ENCODE data around the gene XIST. TPM values are rescaled to one million over a fixed set of nuclear protein-coding genes. Genes with fewer than 3 reads are reported as not detected.

XIST gene
- total RNA-seq, 1 experiment from 2014 or later = 1.4 TPM

GRCh38 chrX:73859622-73860021 is 7.1 kb upstream of the XIST start:
- H2BK12ac ChIP-seq (ENCODE audit: insufficient read length, low read depth, low read length) = no peak overlapping the region
- no CpG with 5 or more reads among the region's 1 CpG for WGBS (ENCODE audit: extremely low coverage, insufficient read length, low lambda C conversion rate)
- H3K79me1 ChIP-seq (ENCODE audit: insufficient read depth, low read depth, low read length, poor library complexity, severe bottlenecking) = no peaks in the 10 kb centered on the region
- no peaks in the 10 kb centered on the region; the same call in 1 of the 2 replicates for H3K4me1 ChIP-seq (ENCODE audit: insufficient read depth, low read length)
- no peaks in the 10 kb centered on the region for H4K20me1 ChIP-seq (ENCODE audit: control insufficient read depth, insufficient read depth, insufficient read length)
- no peak overlapping the region for H3K27ac Mint-ChIP-seq
- no peak for TF ChIP-seq CTCF (conservative IDR thresholded peaks at IDR 0.05)
- H2BK120ac ChIP-seq (ENCODE audit: low read depth, low read length, poor library complexity, severe bottlenecking) = no peak overlapping the region
- peaks cover 13 to 18% of the 10 kb centered on the region in 2 experiments for H3K4me1 Mint-ChIP-seq
- H2BK15ac ChIP-seq (ENCODE audit: low read depth, low read length) = no peak overlapping the region
- no peaks in the 10 kb centered on the region for H3K27me3 Mint-ChIP-seq (ENCODE audit: low read depth)
- H3K36me3 Mint-ChIP-seq (ENCODE audit: insufficient read depth in 1 of 3, low read depth in 3 of 3) = peaks cover 8 to 18% (median 16%) of the 10 kb centered on the region in 3 experiments; a peak in 6 of 7 replicates
- H3K27me3 ChIP-seq (ENCODE audit: insufficient read depth, low read length) = no peaks in the 10 kb centered on the region
- no peak overlapping the region for H3K23ac ChIP-seq (ENCODE audit: insufficient read length, low read depth, low read length)
- H4K5ac ChIP-seq (ENCODE audit: insufficient read length, low read depth, low read length) = no peak overlapping the region
- H3K4me2 ChIP-seq (ENCODE audit: insufficient read depth, insufficient read length, low read length) = no peak overlapping the region
- no peak overlapping the region for H3K56ac ChIP-seq (ENCODE audit: insufficient read length, low read depth, low read length)
- H4K91ac ChIP-seq (ENCODE audit: insufficient read length, low read depth, low read length) = no peak overlapping the region
- H3K27ac ChIP-seq (ENCODE audit: insufficient read length, low read depth, low read length) = no peak overlapping the region
- H2BK20ac ChIP-seq (ENCODE audit: low read depth, low read length, poor library complexity, severe bottlenecking) = no peak overlapping the region
- H3K23me2 ChIP-seq (ENCODE audit: insufficient read length, low read depth, low read length, poor library complexity, severe bottlenecking) = no peaks in the 10 kb centered on the region
- no peak overlapping the region for H4K8ac ChIP-seq (replicated peaks; ENCODE audit: insufficient read length, low read depth, low read length)
- no peak overlapping the region for H3T11ph ChIP-seq (ENCODE audit: low read length)
- DNase-seq = no peak
- H3K14ac ChIP-seq (ENCODE audit: insufficient read depth, low read length) = no peak overlapping the region
- no peaks in the 10 kb centered on the region for H3K79me2 ChIP-seq (ENCODE audit: insufficient read depth, low read length)
- no peak overlapping the region for H2AFZ ChIP-seq (ENCODE audit: low read length)
- no peak overlapping the region for H2AK5ac ChIP-seq (ENCODE audit: insufficient read length, low read length)
- no peak overlapping the region for H3K4me3 Mint-ChIP-seq
- H2BK5ac ChIP-seq (ENCODE audit: insufficient read length, low read length) = no peak overlapping the region
- H3K9ac ChIP-seq (ENCODE audit: extremely low read depth, insufficient read length, low read length) = no peak overlapping the region
- no peak overlapping the region for H3K4ac ChIP-seq (ENCODE audit: low read depth, low read length)
- H3K9me3 Mint-ChIP-seq = peaks cover 18 to 21% of the 10 kb centered on the region in 2 experiments
- H3K9me3 ChIP-seq (ENCODE audit: control insufficient read depth, low read depth, low read length) = no peaks in the 10 kb centered on the region
- H3K18ac ChIP-seq (ENCODE audit: insufficient read length, low read depth, low read length) = no peak overlapping the region
